Jurkat, Clone E6-1 (cell line): ENCODE data around the gene PTER.

ENCODE experiments used
- DNase-seq: peaks from one replicate; pipeline ENCODE4 v3.0.0-alpha.2; 2011; ENCODE audit warnings: low read depth, low spot score
- H3K4me3 ChIP-seq: 2 replicates; pipeline ENCODE4 v1.5.1; 2011; ENCODE audit warnings: mild to moderate bottlenecking, low read length, control low read depth, moderate library complexity

The PTER gene

GRCh38 chr10:16521311-16522016 lies 84.7 kb downstream of the PTER start, which contains the start of gene C1QL3:
TSS of gene C1QL3 (minus strand) at chr10:16521879. CDS start at chr10:16521065, 814 bp downstream.
- no peak for DNase-seq
- no peak within 1 kb of the TSS for H3K4me3 ChIP-seq

- DNase-seq = no peak
- H3K4me3 ChIP-seq = no peak overlapping the region
Measured at GRCh38 chr10:16527452-16527851, 90.6 kb downstream of the PTER start.

DNA sequence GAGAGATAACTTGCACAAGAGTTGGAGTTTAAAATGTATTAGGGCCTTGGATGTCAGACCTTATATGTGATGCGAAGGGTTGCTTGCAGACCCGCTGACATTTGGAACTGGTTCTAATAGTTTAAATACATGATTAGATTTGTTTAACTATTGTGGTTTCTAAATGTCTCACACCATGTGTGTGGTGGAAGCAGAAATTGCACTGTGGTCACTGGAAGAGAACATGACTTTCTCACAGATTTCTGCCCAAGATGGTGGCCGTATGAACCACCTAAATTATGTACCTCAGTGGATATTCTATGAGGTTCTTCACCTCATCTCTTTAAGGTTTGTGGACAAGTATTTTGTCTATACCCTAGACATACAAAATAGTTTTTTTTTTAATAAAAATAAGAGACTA lies 93.0 kb downstream of the PTER start:
- no peak for DNase-seq
- H3K4me3 ChIP-seq = no peak overlapping the region

GRCh38 chr10:16536155-16536554 lies 99.3 kb downstream of the PTER start:
- DNase-seq = no peak
- no peak overlapping the region for H3K4me3 ChIP-seq

GRCh38 chr10:16544099-16544498 lies 107.3 kb downstream of the PTER start:
- H3K4me3 ChIP-seq = no peak overlapping the region
- no peak for DNase-seq

DNA sequence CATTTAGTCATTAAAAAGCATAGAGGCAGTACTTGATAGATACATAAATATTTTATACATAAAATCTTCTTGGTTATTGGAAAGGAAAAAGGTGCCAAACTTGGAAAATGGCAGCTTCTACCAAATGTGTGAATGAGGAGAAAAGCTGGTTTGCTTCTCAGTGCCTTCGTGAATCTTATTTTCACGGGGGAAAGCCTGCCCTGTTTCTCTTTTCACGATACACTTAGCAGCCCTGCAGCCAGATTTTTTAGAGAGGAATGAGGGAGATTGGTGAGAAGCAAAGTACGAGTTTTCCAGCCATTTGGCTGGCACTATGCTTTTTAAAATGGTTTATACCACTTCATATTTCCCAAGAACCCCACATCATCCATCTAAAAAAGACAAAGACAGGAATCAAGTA lies 107.8 kb downstream of the PTER start:
- no peak for DNase-seq
- H3K4me3 ChIP-seq = no peak overlapping the region

GRCh38 chr10:16545116-16545736 lies 108.4 kb downstream of the PTER start:
- DNase-seq = peak; percentile 42
- no peak overlapping the region for H3K4me3 ChIP-seq

DNA sequence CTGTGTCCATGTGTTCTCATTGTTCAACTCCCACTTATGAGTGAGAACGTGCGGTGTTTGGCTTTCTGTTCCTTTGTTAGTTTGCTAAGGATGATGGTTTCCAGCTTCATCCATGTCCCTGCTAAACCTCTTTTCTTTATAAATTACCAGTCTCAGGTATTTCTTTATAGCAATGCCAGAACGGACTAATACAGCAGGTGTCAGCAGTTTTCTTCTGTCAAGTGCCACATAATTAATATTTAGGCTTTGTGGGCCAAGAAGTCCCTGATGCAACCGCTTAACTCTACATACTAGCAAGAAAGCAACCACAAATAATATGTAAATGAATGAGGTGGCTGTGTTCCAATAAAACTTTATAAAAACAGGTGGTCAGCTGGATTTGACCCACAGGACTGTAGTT lies 111.2 kb downstream of the PTER start:
- no peak for DNase-seq
- H3K4me3 ChIP-seq = no peak overlapping the region

GRCh38 chr10:16559236-16559773 lies 122.5 kb downstream of the PTER start:
- H3K4me3 ChIP-seq = no peak overlapping the region
- no peak for DNase-seq

DNA sequence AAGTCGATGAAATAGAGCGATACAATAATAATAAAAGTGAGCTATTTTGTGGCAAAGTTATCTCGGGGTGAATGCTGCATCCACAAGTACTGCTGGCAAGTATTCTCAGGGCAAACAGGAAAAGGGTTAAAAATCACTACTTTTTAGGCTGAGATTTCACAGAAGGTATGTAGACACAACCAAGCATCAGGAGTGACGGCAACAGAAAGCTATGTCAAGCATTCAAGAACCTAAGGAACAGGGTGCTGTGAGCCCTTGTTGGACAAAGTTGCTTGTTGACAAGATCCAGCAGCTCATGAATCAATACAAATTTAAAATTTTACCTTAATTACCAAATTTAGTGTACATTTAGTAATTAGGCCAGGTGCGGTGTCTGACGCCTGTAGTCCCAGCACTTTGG lies 126.1 kb downstream of the PTER start:
- no peak for DNase-seq

More for the DNA sequence above, 126.1 kb downstream of the PTER start:
- no peak overlapping the region for H3K4me3 ChIP-seq
